ENCODE data around the gene TRAM2.

DNA sequence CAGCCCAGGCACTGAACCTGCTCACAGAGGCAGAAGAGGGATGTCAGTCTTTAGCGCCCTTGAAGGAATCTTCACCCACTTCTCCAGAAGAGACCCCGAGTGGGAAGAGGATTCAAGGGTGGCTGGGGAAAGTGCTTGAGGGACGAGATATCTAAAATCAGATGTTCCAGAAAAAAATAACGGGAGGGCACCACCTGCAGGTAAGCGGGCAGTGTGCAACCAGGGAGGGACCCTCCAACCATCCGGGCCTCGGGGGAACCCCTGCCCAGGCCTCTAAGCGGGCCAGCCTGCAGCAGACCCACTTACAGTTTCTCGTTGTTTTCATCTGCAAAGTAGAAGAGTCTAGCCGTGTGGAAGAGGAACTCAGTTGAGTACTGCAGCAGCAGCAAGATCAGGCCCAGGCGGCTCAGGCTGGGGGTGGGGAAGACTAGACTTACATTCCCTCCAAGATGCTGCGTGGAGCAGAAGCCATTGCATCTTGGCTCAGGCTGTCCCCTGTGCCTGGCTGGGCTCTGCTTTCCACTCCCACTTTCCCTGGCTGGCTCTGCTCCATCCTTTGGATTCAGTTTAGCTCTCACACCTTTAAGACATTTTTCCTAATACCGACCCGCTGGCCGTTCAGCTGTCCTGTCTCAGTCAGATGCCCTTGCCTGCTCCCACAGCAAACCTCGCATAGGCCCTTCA is 71.0 kb downstream of the TRAM2 start:
- TF ChIP-seq, protein P1, sequence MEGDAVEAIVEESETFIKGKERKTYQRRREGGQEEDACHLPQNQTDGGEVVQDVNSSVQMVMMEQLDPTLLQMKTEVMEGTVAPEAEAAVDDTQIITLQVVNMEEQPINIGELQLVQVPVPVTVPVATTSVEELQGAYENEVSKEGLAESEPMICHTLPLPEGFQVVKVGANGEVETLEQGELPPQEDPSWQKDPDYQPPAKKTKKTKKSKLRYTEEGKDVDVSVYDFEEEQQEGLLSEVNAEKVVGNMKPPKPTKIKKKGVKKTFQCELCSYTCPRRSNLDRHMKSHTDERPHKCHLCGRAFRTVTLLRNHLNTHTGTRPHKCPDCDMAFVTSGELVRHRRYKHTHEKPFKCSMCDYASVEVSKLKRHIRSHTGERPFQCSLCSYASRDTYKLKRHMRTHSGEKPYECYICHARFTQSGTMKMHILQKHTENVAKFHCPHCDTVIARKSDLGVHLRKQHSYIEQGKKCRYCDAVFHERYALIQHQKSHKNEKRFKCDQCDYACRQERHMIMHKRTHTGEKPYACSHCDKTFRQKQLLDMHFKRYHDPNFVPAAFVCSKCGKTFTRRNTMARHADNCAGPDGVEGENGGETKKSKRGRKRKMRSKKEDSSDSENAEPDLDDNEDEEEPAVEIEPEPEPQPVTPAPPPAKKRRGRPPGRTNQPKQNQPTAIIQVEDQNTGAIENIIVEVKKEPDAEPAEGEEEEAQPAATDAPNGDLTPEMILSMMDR (IDR thresholded peaks at IDR 0.05) = no peak
- TF ChIP-seq POLR2A (IDR thresholded peaks at IDR 0.05) = no peak

Data from adrenal gland (tissue), 5 donors.